Middle frontal gyrus (tissue), 1 donor: ENCODE measurements around the gene B4GALT5.
"Not testable (repeated sequence)": the region's sequence is repeated elsewhere in the genome, so short reads cannot be mapped to it uniquely, and the experiment has no call there.

Source experiments
- DNase-seq: peaks from one replicate; pipeline ENCODE4 v3.0.0-alpha.2; 2015; ENCODE audit warnings: low spot score; ENCODE audit errors: extremely low spot score

Gene B4GALT5

GRCh38 chr20:49630396-49630951 lies 83.2 kb downstream of the B4GALT5 start:
- DNase-seq, result no peak

- DNase-seq, result no peak
These were observed 84.1 kb downstream of the B4GALT5 start for GRCh38 chr20:49629606-49630005.

- DNase-seq, result not testable (repeated sequence)
These were observed 85.4 kb downstream of the B4GALT5 start for GRCh38 chr20:49628280-49628679.

- DNase-seq, result no peak
These were observed 86.3 kb downstream of the B4GALT5 start for GRCh38 chr20:49627329-49627761.

GRCh38 chr20:49624988-49625387 lies 88.7 kb downstream of the B4GALT5 start:
- not testable (repeated sequence) for DNase-seq

GRCh38 chr20:49624317-49624716 lies 89.4 kb downstream of the B4GALT5 start:
- no peak for DNase-seq

GRCh38 chr20:49622243-49622642 lies 91.4 kb downstream of the B4GALT5 start:
- DNase-seq, result no peak

GRCh38 chr20:49620364-49621240 lies 93.1 kb downstream of the B4GALT5 start:
- no peak for DNase-seq

- DNase-seq, result no peak
These were observed 94.3 kb downstream of the B4GALT5 start for GRCh38 chr20:49619113-49620048.

- no peak for DNase-seq
These were observed 95.4 kb downstream of the B4GALT5 start for GRCh38 chr20:49618289-49618688.

- not testable (repeated sequence) for DNase-seq
These were observed 96.3 kb downstream of the B4GALT5 start for GRCh38 chr20:49617394-49617793.

- no peak for DNase-seq
These were observed 97.3 kb downstream of the B4GALT5 start for GRCh38 chr20:49616154-49617007.

- DNase-seq, result no peak
These were observed 98.1 kb downstream of the B4GALT5 start for GRCh38 chr20:49615401-49616153.

- DNase-seq, result not testable (repeated sequence)
These were observed 98.7 kb downstream of the B4GALT5 start for GRCh38 chr20:49615051-49615400.

GRCh38 chr20:49614338-49615050 lies 99.2 kb downstream of the B4GALT5 start:
- no peak for DNase-seq

- peak; percentile 77 for DNase-seq
These were observed 101.4 kb downstream of the B4GALT5 start for GRCh38 chr20:49612127-49612738.

- not testable (repeated sequence) for DNase-seq
These were observed 102.0 kb downstream of the B4GALT5 start for GRCh38 chr20:49611539-49612126.

- no peak for DNase-seq
These were observed 102.8 kb downstream of the B4GALT5 start for GRCh38 chr20:49610691-49611538.
